Neutrophil (primary cell): ENCODE data around the gene FAM135A.

Experiments
- H3K27ac ChIP-seq: fragments of 200-600 bp; sonication (generic); 2 replicates; pipeline ENCODE4 v1.5.1; 2016; ENCODE audit warnings: mild to moderate bottlenecking, moderate library complexity
- H3K27me3 ChIP-seq: fragments of 200-600 bp; sonication (generic); 2 replicates; pipeline ENCODE4 v1.6.0; 2016; ENCODE audit warnings: mild to moderate bottlenecking
- H3K36me3 ChIP-seq: fragments of 200-600 bp; sonication (generic); 2 replicates; pipeline ENCODE4 v1.5.1; 2017
- H3K4me1 ChIP-seq, 2 experiments: fragments of 200-600 bp in 1 of 2; sonication (generic) in 1 of 2; 1 replicate in 1 of 2; 2 replicates in 1 of 2; pipeline versions ENCODE4 v1.5.1 to v1.6.1; 2013 to 2016; ENCODE audit warnings: low read depth in 1 of 2, low read length in 1 of 2, mild to moderate bottlenecking in 1 of 2, moderate library complexity in 1 of 2; ENCODE audit not compliant: control insufficient read depth in 1 of 2, insufficient read depth in 1 of 2
- H3K4me3 ChIP-seq, 2 experiments: fragments of 200-600 bp in 1 of 2; sonication (generic) in 1 of 2; 1 replicate in 1 of 2; 2 replicates in 1 of 2; pipeline ENCODE4 v1.5.1; 2013 to 2016; ENCODE audit warnings: low read depth in 1 of 2, low read length in 1 of 2, mild to moderate bottlenecking in 1 of 2, moderate library complexity in 1 of 2
- H3K9me3 ChIP-seq: fragments of 200-600 bp; sonication (generic); 2 replicates; pipeline ENCODE4 v1.5.1; 2016
- TF ChIP-seq, protein P1 (sequence below): fragments of 200-600 bp; sonication (generic); IDR thresholded peaks from 2 replicates; pipeline ENCODE4 v1.5.1; 2016; ENCODE audit warnings: antibody characterized with exemption

FAM135A gene

DNA sequence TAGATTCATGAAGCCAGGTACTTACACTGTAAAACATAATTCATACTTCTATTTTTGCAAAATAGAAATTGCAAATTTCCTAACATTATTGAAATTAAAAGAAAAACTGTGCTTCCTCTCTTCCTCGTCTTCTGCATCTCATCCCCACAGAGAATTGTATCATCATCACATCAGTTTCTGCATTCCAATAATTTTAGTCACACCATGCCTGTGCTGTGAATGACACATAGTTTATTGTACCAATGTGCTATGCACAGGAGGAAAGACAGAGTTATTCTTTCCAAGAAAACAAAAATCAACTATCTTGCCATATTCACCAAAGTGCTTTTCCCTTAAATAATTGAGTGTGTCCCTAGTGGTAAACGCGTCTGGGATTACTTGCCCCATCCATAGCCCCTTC, 38.1 kb upstream of the FAM135A start:
- Histone ChIP-seq H3K27me3 (peaks cover 22% of the 10 kb centered on the region), H3K9me3 (no peaks in the 10 kb centered on the region), H3K4me3 (no peak overlapping the region), H3K27ac (no peak overlapping the region), H3K4me1 (no peaks in the 10 kb centered on the region), H3K36me3 (no peaks in the 10 kb centered on the region)
- TF ChIP-seq, protein P1, sequence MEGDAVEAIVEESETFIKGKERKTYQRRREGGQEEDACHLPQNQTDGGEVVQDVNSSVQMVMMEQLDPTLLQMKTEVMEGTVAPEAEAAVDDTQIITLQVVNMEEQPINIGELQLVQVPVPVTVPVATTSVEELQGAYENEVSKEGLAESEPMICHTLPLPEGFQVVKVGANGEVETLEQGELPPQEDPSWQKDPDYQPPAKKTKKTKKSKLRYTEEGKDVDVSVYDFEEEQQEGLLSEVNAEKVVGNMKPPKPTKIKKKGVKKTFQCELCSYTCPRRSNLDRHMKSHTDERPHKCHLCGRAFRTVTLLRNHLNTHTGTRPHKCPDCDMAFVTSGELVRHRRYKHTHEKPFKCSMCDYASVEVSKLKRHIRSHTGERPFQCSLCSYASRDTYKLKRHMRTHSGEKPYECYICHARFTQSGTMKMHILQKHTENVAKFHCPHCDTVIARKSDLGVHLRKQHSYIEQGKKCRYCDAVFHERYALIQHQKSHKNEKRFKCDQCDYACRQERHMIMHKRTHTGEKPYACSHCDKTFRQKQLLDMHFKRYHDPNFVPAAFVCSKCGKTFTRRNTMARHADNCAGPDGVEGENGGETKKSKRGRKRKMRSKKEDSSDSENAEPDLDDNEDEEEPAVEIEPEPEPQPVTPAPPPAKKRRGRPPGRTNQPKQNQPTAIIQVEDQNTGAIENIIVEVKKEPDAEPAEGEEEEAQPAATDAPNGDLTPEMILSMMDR: no peak

DNA sequence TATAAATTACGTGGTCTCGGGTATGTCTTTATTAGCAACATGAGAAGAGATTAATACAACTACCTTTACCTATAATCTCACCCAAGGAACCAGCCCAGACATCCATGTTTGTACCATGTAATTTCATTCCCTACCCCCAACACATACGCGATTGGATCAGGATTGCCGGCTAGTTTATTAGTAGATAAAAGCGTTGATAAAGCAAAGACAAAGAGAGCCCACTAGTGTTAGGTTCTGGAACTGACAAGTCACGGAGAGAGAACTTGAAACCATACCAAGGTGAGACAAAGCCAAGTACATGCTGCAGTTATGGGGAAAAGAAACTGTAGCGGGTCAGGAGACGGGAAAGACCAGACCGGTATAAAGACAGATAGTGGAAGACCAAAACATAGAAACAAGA, 37.4 kb upstream of the FAM135A start:
- TF ChIP-seq, protein P1: no peak
- peaks cover 22% of the 10 kb centered on the region for H3K27me3 ChIP-seq
- no peaks in the 10 kb centered on the region for H3K4me1 ChIP-seq
- no peaks in the 10 kb centered on the region for H3K9me3 ChIP-seq
- H3K4me3 ChIP-seq: no peak overlapping the region
- H3K36me3 ChIP-seq: no peaks in the 10 kb centered on the region
- no peak overlapping the region for H3K27ac ChIP-seq

DNA sequence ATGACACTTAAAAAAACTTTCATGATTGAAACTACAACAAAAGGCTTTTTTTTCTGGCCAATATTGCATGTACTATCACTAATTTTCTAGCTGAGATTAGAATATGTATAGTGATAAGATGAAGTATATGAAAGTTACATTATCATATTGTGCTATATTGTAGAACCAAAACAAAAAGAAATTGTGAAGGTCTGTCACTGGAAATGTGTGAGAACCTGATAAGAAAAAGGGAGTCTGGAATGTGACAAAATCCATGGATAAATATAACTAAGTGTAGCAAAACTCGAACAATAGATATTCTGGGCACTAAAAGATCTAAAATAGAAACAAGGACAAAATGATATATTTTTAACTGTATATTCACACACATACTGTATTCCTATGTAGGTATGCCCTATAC, 36.7 kb upstream of the FAM135A start:
- Histone ChIP-seq H3K27ac (no peak overlapping the region), H3K4me1 (no peaks in the 10 kb centered on the region), H3K9me3 (no peaks in the 10 kb centered on the region), H3K27me3 (peaks cover 22% of the 10 kb centered on the region), H3K36me3 (no peaks in the 10 kb centered on the region), H3K4me3 (no peak overlapping the region)
- TF ChIP-seq, protein P1: no peak

DNA sequence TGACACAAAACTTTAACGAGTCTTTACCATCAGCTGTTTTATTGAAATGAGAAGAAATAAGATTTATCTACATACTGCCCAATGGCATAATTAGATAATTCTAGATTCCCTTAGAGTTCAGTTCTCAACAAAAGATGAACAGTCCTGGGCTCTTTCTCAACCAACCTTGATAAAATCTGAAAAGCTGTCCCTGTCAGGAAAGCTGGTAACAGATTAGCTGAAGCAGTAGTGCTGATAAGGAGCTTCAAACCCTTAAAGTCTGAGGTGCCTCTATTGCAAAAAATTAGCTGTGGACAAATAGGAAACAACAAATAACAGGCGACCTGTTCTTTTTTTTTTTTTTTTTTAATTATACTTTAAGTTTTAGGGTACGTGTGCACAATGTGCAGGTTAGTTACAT, 35.9 kb upstream of the FAM135A start:
- H3K36me3 ChIP-seq: no peaks in the 10 kb centered on the region
- H3K9me3 ChIP-seq: no peaks in the 10 kb centered on the region
- no peak overlapping the region for H3K4me3 ChIP-seq
- TF ChIP-seq, protein P1: no peak
- H3K27ac ChIP-seq: no peak overlapping the region
- no peaks in the 10 kb centered on the region for H3K4me1 ChIP-seq
- peaks cover 17% of the 10 kb centered on the region for H3K27me3 ChIP-seq

DNA sequence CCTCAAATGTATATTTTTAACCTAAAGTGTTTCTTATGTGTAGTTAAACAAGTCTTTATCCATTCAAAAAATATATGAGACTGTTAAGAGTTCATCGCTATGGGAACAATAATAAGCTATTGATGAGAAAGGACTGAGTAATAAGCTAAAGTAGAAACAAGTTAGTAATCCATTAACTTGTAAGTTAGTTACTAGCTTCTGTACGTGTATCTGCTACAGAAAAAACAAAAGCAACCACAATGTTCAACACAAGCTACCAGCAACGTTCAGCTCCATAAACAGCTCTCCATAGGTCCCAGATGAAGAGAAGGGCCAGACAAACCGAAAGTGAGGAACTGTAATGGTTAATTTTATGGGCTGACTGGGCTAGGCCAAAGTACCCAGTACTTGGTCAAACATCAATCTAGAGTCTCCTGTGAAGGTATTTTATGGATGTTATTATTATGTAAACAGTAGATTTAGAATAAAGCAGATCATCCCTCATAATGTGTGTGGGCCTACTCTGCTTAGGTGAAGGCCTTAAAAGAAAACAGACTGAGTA, 33.8 kb upstream of the FAM135A start:
- no peaks in the 10 kb centered on the region for H3K27me3 ChIP-seq
- H3K4me1 ChIP-seq: no peaks in the 10 kb centered on the region
- H3K4me3 ChIP-seq: no peak overlapping the region
- H3K36me3 ChIP-seq: no peaks in the 10 kb centered on the region
- H3K9me3 ChIP-seq: no peaks in the 10 kb centered on the region
- no peak overlapping the region for H3K27ac ChIP-seq
- TF ChIP-seq, protein P1: no peak

DNA sequence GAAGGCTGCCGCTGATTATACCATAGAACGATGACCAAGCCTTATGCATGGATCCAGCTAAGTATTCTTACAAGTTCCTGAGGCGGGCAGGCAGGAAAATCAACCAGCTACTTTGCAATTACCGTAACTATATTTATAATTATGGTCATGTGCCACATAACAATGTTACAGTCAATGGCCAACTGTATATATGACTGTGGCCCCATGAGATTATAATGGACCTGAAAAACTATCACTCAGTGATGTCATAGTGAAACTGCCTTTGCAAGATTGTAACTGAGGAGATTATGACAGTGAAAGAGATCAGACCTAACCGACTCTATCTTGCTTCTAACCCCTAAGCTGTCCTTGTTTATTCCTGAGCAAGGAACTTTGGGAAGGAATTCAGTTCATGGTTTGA, 33.1 kb upstream of the FAM135A start:
- Histone ChIP-seq H3K27ac (no peak overlapping the region), H3K36me3 (no peaks in the 10 kb centered on the region), H3K27me3 (peaks cover 3% of the 10 kb centered on the region), H3K9me3 (no peaks in the 10 kb centered on the region), H3K4me3 (no peak overlapping the region), H3K4me1 (no peaks in the 10 kb centered on the region)
- TF ChIP-seq, protein P1: no peak
